PC-9 (cell line): ENCODE results near the gene NAA40.

ENCODE experiments used
- CTCF ChIP-seq: fragments of 200-600 bp; sonication (generic); conservative IDR thresholded peaks from 2 replicates; pipeline ENCODE4 v1.6.1; 2017; ENCODE audit warnings: mixed run types, antibody characterized with exemption, mild to moderate bottlenecking, moderate library complexity
- EZH2 ChIP-seq: fragments of 200-600 bp; sonication (generic); IDR thresholded peaks from 2 replicates; pipeline ENCODE4 v1.8.0; 2017; ENCODE audit warnings: antibody characterized with exemption, low read depth

DNA sequence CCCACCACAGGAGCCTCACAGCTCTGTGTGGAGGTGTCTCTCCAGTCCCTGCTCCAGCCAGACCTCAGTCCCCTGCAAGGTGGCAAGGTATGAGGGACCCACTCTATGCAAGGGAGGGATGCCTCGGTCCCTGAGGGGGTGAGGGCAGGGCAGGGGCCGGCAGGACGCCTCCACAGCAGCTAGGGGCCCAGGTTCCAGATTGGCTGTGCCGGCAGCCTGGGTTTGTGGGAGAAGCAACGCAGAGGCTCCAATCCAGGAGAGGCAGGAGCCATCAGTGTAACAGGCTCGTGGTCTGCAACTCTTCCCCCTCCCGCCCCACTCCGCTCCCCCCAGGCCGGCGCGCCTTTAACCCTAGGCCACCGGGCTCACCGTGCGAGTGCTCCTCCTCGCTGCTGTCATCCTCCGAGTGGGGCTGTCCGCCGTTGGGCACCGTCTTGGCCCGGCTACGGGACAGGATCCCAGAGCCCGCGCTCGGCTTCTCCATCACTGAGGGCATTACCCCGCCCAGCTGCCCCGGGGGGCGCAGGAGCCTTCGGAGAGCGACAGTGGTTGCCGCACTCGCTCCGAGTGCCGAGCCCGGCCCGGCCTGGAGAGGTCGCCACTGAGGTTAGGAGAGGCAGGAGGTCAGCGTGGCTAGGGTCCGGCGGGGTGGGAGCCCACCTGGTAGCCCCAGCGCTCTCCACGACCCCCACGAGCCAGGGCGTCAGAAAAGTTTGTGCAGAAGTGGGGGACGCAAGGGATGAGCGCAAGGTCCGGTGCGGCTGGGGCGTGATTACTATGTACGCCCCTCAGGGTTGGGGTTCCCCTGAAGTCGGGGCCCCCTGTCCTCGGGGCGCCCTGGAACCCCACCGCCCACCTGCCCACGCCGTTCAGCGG is 22.6 kb upstream of the NAA40 start:
- peak; percentile 59 for TF ChIP-seq CTCF
- no peak for TF ChIP-seq EZH2
